H9 (cell line): Measurements from ENCODE around the gene SUPT20HL1. TPM values are rescaled to one million over a fixed set of nuclear protein-coding genes. Genes with fewer than 3 reads are reported as not detected.

Experiments used
- DNase-seq: peaks from one replicate; pipeline ENCODE4 v3.0.0-alpha.2; 2017
- H2AFZ ChIP-seq: one replicate; pipeline ENCODE4 v1.6.1; 2013; ENCODE audit warnings: mild to moderate bottlenecking, low read length, control low read depth, moderate library complexity
- H2AK5ac ChIP-seq: 2 replicates; pipeline ENCODE4 v1.6.1; 2013; ENCODE audit warnings: low read length, control low read depth, mixed read lengths; ENCODE audit not compliant: insufficient read length
- H2BK120ac ChIP-seq: one replicate; pipeline ENCODE4 v1.6.1; 2013; ENCODE audit warnings: low read depth, mild to moderate bottlenecking, low read length, control low read depth, inconsistent platforms; ENCODE audit not compliant: poor library complexity, severe bottlenecking
- H2BK12ac ChIP-seq: 2 replicates; pipeline ENCODE4 v1.6.1; 2013; ENCODE audit warnings: low read length, control low read depth, mixed read lengths, low read depth; ENCODE audit not compliant: insufficient read length
- H2BK15ac ChIP-seq: 2 replicates; pipeline ENCODE4 v1.6.1; 2013; ENCODE audit warnings: low read depth, low read length, control low read depth
- H2BK20ac ChIP-seq: one replicate; pipeline ENCODE4 v1.6.1; 2013; ENCODE audit warnings: low read depth, mild to moderate bottlenecking, low read length, control low read depth, inconsistent platforms; ENCODE audit not compliant: poor library complexity, severe bottlenecking
- H2BK5ac ChIP-seq: 2 replicates; pipeline ENCODE4 v1.6.1; 2013; ENCODE audit warnings: low read length, control low read depth, mixed read lengths; ENCODE audit not compliant: insufficient read length
- H3K14ac ChIP-seq: 2 replicates; pipeline ENCODE4 v1.6.1; 2013; ENCODE audit warnings: low read length, control low read depth; ENCODE audit not compliant: insufficient read depth
- H3K18ac ChIP-seq: 2 replicates; pipeline ENCODE4 v1.6.1; 2013; ENCODE audit warnings: low read depth, mild to moderate bottlenecking, mixed read lengths, low read length, control low read depth; ENCODE audit not compliant: insufficient read length
- H3K23ac ChIP-seq: 2 replicates; pipeline ENCODE4 v1.6.1; 2013; ENCODE audit warnings: low read length, control low read depth, mixed read lengths, low read depth; ENCODE audit not compliant: insufficient read length
- H3K23me2 ChIP-seq: 2 replicates; pipeline ENCODE4 v1.6.1; 2013; ENCODE audit warnings: low read depth, mild to moderate bottlenecking, mixed read lengths, low read length, control low read depth; ENCODE audit not compliant: insufficient read length, poor library complexity, severe bottlenecking
- H3K27ac ChIP-seq: 2 replicates; pipeline ENCODE4 v1.5.1; 2013; ENCODE audit warnings: low read length, control low read depth, mixed read lengths, low read depth; ENCODE audit not compliant: insufficient read length
- H3K27me3 ChIP-seq: 2 replicates; pipeline ENCODE4 v1.6.1; 2013; ENCODE audit warnings: low read length, control low read depth, inconsistent platforms; ENCODE audit not compliant: insufficient read depth
- H3K4ac ChIP-seq: 2 replicates; pipeline ENCODE4 v1.6.1; 2013; ENCODE audit warnings: low read depth, mild to moderate bottlenecking, control low read depth, inconsistent platforms, low read length, moderate library complexity
- H3K4me1 ChIP-seq: 2 replicates; pipeline ENCODE4 v1.6.1; 2013; ENCODE audit warnings: low read length, control low read depth, inconsistent platforms; ENCODE audit not compliant: insufficient read depth
- H3K4me2 ChIP-seq: 2 replicates; pipeline ENCODE4 v1.6.1; 2013; ENCODE audit warnings: low read length, control low read depth, mixed read lengths; ENCODE audit not compliant: insufficient read length, insufficient read depth
- H3K56ac ChIP-seq: 2 replicates; pipeline ENCODE4 v1.6.1; 2013; ENCODE audit warnings: low read depth, mild to moderate bottlenecking, mixed read lengths, low read length, control low read depth; ENCODE audit not compliant: insufficient read length
- H3K79me1 ChIP-seq: 2 replicates; pipeline ENCODE4 v1.6.1; 2013; ENCODE audit warnings: low read depth, mild to moderate bottlenecking, moderate library complexity, low read length, control low read depth, inconsistent platforms; ENCODE audit not compliant: insufficient read depth, poor library complexity, severe bottlenecking
- H3K79me2 ChIP-seq: 2 replicates; pipeline ENCODE4 v1.6.1; 2013; ENCODE audit warnings: low read length, control low read depth, inconsistent platforms; ENCODE audit not compliant: insufficient read depth
- H3K9ac ChIP-seq: 2 replicates; pipeline ENCODE4 v1.6.1; 2013; ENCODE audit warnings: low read length, control low read depth, mixed read lengths; ENCODE audit not compliant: insufficient read length; ENCODE audit errors: extremely low read depth
- H3K9me3 ChIP-seq: one replicate; pipeline ENCODE4 v1.6.1; 2013; ENCODE audit warnings: low read depth, low read length, inconsistent platforms; ENCODE audit not compliant: control insufficient read depth
- H3T11ph ChIP-seq: one replicate; pipeline ENCODE4 v1.6.1; 2013; ENCODE audit warnings: mild to moderate bottlenecking, low read length, control low read depth, inconsistent platforms
- H4K20me1 ChIP-seq: one replicate; pipeline ENCODE4 v1.6.1; 2013; ENCODE audit not compliant: control insufficient read depth, insufficient read length, insufficient read depth
- H4K5ac ChIP-seq: 2 replicates; pipeline ENCODE4 v1.6.1; 2013; ENCODE audit warnings: low read depth, mild to moderate bottlenecking, mixed read lengths, low read length, control low read depth; ENCODE audit not compliant: insufficient read length
- H4K8ac ChIP-seq: replicated peaks from 2 replicates; pipeline ENCODE4 v1.6.1; 2013; ENCODE audit warnings: low read length, control low read depth, mixed read lengths, low read depth; ENCODE audit not compliant: insufficient read length
- H4K91ac ChIP-seq: 2 replicates; pipeline ENCODE4 v1.6.1; 2013; ENCODE audit warnings: low read depth, mild to moderate bottlenecking, moderate library complexity, mixed read lengths, low read length, control low read depth; ENCODE audit not compliant: insufficient read length
- H3K27ac Mint-ChIP-seq, 3 experiments: 2 replicates in 2 of 3; 3 replicates in 1 of 3; pipeline ENCODE4 v1.8.0; 2020 to 2021; ENCODE audit warnings: mixed read lengths in 3 of 3, mild to moderate bottlenecking in 1 of 3, moderate library complexity in 1 of 3
- H3K27me3 Mint-ChIP-seq: 2 replicates; pipeline ENCODE4 v1.8.0; 2021; ENCODE audit warnings: low read depth, mild to moderate bottlenecking, moderate library complexity, mixed read lengths
- H3K36me3 Mint-ChIP-seq, 3 experiments: 2 replicates in 2 of 3; 3 replicates in 1 of 3; pipeline ENCODE4 v1.8.0; 2020 to 2021; ENCODE audit warnings: low read depth in 3 of 3, mixed read lengths in 3 of 3; ENCODE audit not compliant: insufficient read depth in 1 of 3
- H3K4me1 Mint-ChIP-seq, 2 experiments: 2 replicates each; pipeline ENCODE4 v1.8.0; 2020; ENCODE audit warnings: mixed read lengths in 2 of 2
- H3K4me3 Mint-ChIP-seq, 2 experiments: 2 replicates in 1 of 2; 3 replicates in 1 of 2; pipeline ENCODE4 v1.8.0; 2020 to 2021; ENCODE audit warnings: mild to moderate bottlenecking in 2 of 2, mixed read lengths in 2 of 2, moderate library complexity in 1 of 2
- H3K9me3 Mint-ChIP-seq, 2 experiments: 2 replicates in 1 of 2; 3 replicates in 1 of 2; pipeline ENCODE4 v1.8.0; 2020; ENCODE audit warnings: mild to moderate bottlenecking in 2 of 2, mixed read lengths in 2 of 2, moderate library complexity in 1 of 2
- CTCF ChIP-seq: fragments of 200-600 bp; sonication (generic); conservative IDR thresholded peaks from 3 replicates; pipeline ENCODE4 v1.8.0; 2021; ENCODE audit warnings: antibody characterized with exemption, mild to moderate bottlenecking
- total RNA-seq: library from RNA; stranded (reverse); gene quantifications from 2 replicates; pipeline ENCODE4 v1.2.1, GENCODE V29; 2021

The SUPT20HL1 gene
- total RNA-seq, 1 experiment from 2014 or later, result not detected

- Histone ChIP-seq H2BK15ac (no peak overlapping the region), H3K23ac (no peak overlapping the region), H3K4me1 (no peaks in the 10 kb centered on the region), H3K27me3 (no peaks in the 10 kb centered on the region), H3K9me3 (no peaks in the 10 kb centered on the region), H4K91ac (no peak overlapping the region), H3K56ac (no peak overlapping the region), H3K23me2 (no peaks in the 10 kb centered on the region), H3K4ac (no peak overlapping the region), H4K20me1 (no peaks in the 10 kb centered on the region), H2BK12ac (no peak overlapping the region), H3T11ph (no peak overlapping the region), H4K8ac (no peak overlapping the region), H2BK20ac (no peak overlapping the region), H2AK5ac (no peak overlapping the region), H2BK120ac (no peak overlapping the region), H3K18ac (no peak overlapping the region), H2BK5ac (no peak overlapping the region), H3K9ac (no peak overlapping the region), H3K14ac (no peak overlapping the region), H3K4me2 (no peak overlapping the region), H4K5ac (no peak overlapping the region), H3K79me2 (no peaks in the 10 kb centered on the region), H2AFZ (no peak overlapping the region), H3K27ac (no peak overlapping the region), H3K79me1 (no peaks in the 10 kb centered on the region)
- DNase-seq, result no peak
- Mint-ChIP-seq H3K4me1 (no peaks in the 10 kb centered on the region), H3K4me3 (no peak overlapping the region), H3K27me3 (0 out of 2 replicates have a peak, but pooled peaks cover 2% of the 10 kb centered on the region), H3K9me3 (no peaks in the 10 kb centered on the region), H3K27ac (no peak overlapping the region), H3K36me3 (no peaks in the 10 kb centered on the region)
- no peak for TF ChIP-seq CTCF
Measured at GRCh38 chrX:24405959-24406358, 45.5 kb downstream of the SUPT20HL1 start.

Other genes starting within 250 kb of the SUPT20HL1 start
- 66.8 and 70.8 TPM in 2 replicates for gene ZFX, start 210.9 kb upstream of the SUPT20HL1 start, total RNA-seq
- gene SUPT20HL2, start 46.6 kb upstream of the SUPT20HL1 start, total RNA-seq, result not detected in 2 replicates
- gene PDK3, start 104.6 kb downstream of the SUPT20HL1 start, total RNA-seq, result 43.8 and 47.3 TPM in 2 replicates